ENCODE data around the gene KHSRP.

GRCh38 chr19:6452899-6453298, 28.3 kb upstream of the KHSRP start:
- TF ChIP-seq, protein P1, sequence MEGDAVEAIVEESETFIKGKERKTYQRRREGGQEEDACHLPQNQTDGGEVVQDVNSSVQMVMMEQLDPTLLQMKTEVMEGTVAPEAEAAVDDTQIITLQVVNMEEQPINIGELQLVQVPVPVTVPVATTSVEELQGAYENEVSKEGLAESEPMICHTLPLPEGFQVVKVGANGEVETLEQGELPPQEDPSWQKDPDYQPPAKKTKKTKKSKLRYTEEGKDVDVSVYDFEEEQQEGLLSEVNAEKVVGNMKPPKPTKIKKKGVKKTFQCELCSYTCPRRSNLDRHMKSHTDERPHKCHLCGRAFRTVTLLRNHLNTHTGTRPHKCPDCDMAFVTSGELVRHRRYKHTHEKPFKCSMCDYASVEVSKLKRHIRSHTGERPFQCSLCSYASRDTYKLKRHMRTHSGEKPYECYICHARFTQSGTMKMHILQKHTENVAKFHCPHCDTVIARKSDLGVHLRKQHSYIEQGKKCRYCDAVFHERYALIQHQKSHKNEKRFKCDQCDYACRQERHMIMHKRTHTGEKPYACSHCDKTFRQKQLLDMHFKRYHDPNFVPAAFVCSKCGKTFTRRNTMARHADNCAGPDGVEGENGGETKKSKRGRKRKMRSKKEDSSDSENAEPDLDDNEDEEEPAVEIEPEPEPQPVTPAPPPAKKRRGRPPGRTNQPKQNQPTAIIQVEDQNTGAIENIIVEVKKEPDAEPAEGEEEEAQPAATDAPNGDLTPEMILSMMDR (IDR thresholded peaks at IDR 0.05): no peak
- no peak for TF ChIP-seq POLR2A (IDR thresholded peaks at IDR 0.05)
- no peak for TF ChIP-seq EP300 (IDR thresholded peaks at IDR 0.05)

All from ovary (tissue), 3 donors.